Small intestine (tissue), 7 donors: ENCODE results near the gene VWA2. TPM values are rescaled to one million over a fixed set of nuclear protein-coding genes. Genes with fewer than 3 reads are reported as not detected.

ENCODE experiments used
- DNase-seq, 2 donors: peaks; one replicate each; pipeline versions ENCODE4 v3.0.0 to v3.0.0-alpha.2; 2013
- FAIRE-seq: peaks from 2 replicates; lab custom pipeline; 2012; peaks lifted over from hg19 to GRCh38; lab: Jason Lieb, UNC
- H3K27ac ChIP-seq, 3 donors: one replicate each; pipeline ENCODE4 v1.5.1; 2013; ENCODE audit warnings: low read length in 2 of 3, mild to moderate bottlenecking in 2 of 3, control low read depth in 1 of 3, inconsistent platforms in 1 of 3, low read depth in 1 of 3, moderate library complexity in 1 of 3
- H3K27me3 ChIP-seq, 3 donors: one replicate each; pipeline ENCODE4 v1.6.1; 2013; ENCODE audit warnings: low read length in 3 of 3, inconsistent platforms in 1 of 3; ENCODE audit not compliant: control insufficient read depth in 3 of 3, insufficient read depth in 3 of 3
- H3K36me3 ChIP-seq, 3 donors: one replicate each; pipeline ENCODE4 v1.6.1; 2013; ENCODE audit warnings: low read length in 3 of 3, inconsistent platforms in 1 of 3, low read depth in 1 of 3, mild to moderate bottlenecking in 1 of 3, moderate library complexity in 1 of 3; ENCODE audit not compliant: control insufficient read depth in 3 of 3, insufficient read depth in 2 of 3
- H3K4me1 ChIP-seq, 3 donors: one replicate each; pipeline ENCODE4 v1.6.1; 2013; ENCODE audit warnings: low read length in 2 of 3, inconsistent platforms in 1 of 3, low read depth in 1 of 3, mild to moderate bottlenecking in 1 of 3, moderate library complexity in 1 of 3; ENCODE audit not compliant: control insufficient read depth in 3 of 3, insufficient read depth in 2 of 3
- H3K4me3 ChIP-seq, 3 donors: one replicate each; pipeline ENCODE4 v1.5.1; 2013; ENCODE audit warnings: low read length in 3 of 3, control low read depth in 1 of 3, inconsistent platforms in 1 of 3, low read depth in 1 of 3, mild to moderate bottlenecking in 1 of 3, moderate library complexity in 1 of 3
- H3K9me3 ChIP-seq, 2 donors: one replicate each; pipeline ENCODE4 v1.6.1; 2013; ENCODE audit warnings: low read depth in 1 of 2, low read length in 1 of 2; ENCODE audit not compliant: control insufficient read depth in 2 of 2, insufficient read depth in 1 of 2
- WGBS, 3 donors: extraction: QIAGEN DNeasy Blood & Tissue Kit; methylation state at CpG; one replicate each; pipeline ENCODE4 v1.1.7; 2013; 5-methylcytosine and 5-hydroxymethylcytosine counted together
- polyA plus RNA-seq, 4 donors: library from polyadenylated mRNA; stranded (reverse) in 3 of 4; unstranded in 1 of 4; fragments of 200-250 nt in 3 of 4; fragments of 120-200 nt in 1 of 4; gene quantifications; one replicate each; pipeline versions ENCODE4 v1.2.1 to v1.2.3, GENCODE V29; 2013
- donor health status: healthy with polysubstance abuse.
- donor health status: control.
- donor health status: control.
- donor health status: Bipolar disorder and iron deficiency.
- donor health status: healthy.

The VWA2 gene
- polyA plus RNA-seq, 4 donors: 3.0 to 13.8 TPM; not detected in 2

GRCh38 chr10:114305521-114305925 lies 66.5 kb downstream of the VWA2 start:
- Histone ChIP-seq H3K4me1 (peaks cover 0 to 8% (median 0%) of the 10 kb centered on the region in 3 donors), H3K27me3 (peaks cover 0 to 5% (median 0%) of the 10 kb centered on the region in 3 donors), H3K4me3 (no peak overlapping the region), H3K27ac (no peak overlapping the region), H3K36me3 (peaks cover 0 to 13% (median 0%) of the 10 kb centered on the region in 3 donors), H3K9me3 (no peaks in the 10 kb centered on the region)
- FAIRE-seq (no peak), DNase-seq (no peak)
- WGBS, 3 donors: 94 to 95% (median 95%) methylated on average over 17 to 18 of the region's 18 CpGs

GRCh38 chr10:114306116-114306973 lies 67.3 kb downstream of the VWA2 start:
- 86 to 90% (median 90%) methylated on average over 13 to 18 of the region's 19 CpGs for WGBS, 3 donors
- Histone ChIP-seq H3K4me1 (peaks cover 0 to 8% (median 0%) of the 10 kb centered on the region in 3 donors), H3K27me3 (peaks cover 0 to 5% (median 0%) of the 10 kb centered on the region in 3 donors), H3K36me3 (peaks cover 0 to 5% (median 0%) of the 10 kb centered on the region in 3 donors), H3K27ac (no peak overlapping the region), H3K4me3 (no peak overlapping the region), H3K9me3 (no peaks in the 10 kb centered on the region)
- FAIRE-seq (no peak), DNase-seq (no peak)

DNA sequence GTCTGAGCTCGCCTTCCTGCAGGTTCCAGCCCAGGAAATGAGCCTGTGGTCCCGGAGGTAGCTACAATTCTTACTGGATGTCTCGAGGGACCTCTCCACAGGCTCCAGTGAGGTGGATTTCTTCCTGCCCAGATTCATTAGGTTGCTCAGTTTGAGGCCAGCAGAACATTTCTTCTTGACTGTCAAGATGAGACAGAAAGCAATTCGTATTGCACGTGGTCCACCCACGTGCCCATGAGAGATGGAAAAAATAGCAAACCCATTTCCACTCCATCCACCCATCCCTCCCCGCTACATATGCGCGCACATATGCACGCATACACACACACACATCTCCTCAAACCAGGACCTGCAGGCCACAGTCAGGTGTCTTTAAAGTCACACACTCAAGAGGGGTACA lies 68.7 kb downstream of the VWA2 start:
- WGBS, 3 donors: 76 to 86% (median 80%) methylated on average over 10 of the region's 10 CpGs
- Histone ChIP-seq H3K36me3 (peaks cover 0 to 2% (median 0%) of the 10 kb centered on the region in 3 donors), H3K4me1 (peaks cover 0 to 8% (median 0%) of the 10 kb centered on the region in 3 donors), H3K4me3 (no peak overlapping the region), H3K9me3 (no peaks in the 10 kb centered on the region), H3K27me3 (peaks cover 0 to 5% (median 0%) of the 10 kb centered on the region in 3 donors), H3K27ac (no peak overlapping the region)
- no peak for DNase-seq
- FAIRE-seq: no peak

GRCh38 chr10:114308531-114309363 lies 69.7 kb downstream of the VWA2 start:
- no peak for FAIRE-seq

DNA sequence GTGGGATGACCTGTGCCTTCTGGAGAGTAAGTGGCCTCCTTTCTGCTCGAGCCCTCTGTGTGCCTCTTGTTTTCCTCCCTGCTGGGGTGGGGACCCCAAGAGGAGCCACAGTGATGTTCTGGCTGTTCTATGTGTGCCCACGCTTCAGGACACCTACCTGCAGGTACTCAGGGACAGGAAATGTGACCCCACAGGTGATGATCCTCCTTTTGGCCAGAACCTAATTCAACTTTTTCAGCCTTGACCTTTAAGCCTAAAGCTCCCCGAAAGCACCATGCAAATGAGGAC lies 70.3 kb downstream of the VWA2 start:
- no peak overlapping the region for H3K4me3 ChIP-seq
- no peak for FAIRE-seq
- H3K27ac ChIP-seq: no peak overlapping the region
- peaks cover 0 to 5% (median 0%) of the 10 kb centered on the region in 3 donors for H3K27me3 ChIP-seq
- DNase-seq: no peak
- no peaks in the 10 kb centered on the region for H3K9me3 ChIP-seq
- H3K36me3 ChIP-seq: peaks cover 0 to 5% (median 2%) of the 10 kb centered on the region in 3 donors
- H3K4me1 ChIP-seq: peaks cover 0 to 5% (median 0%) of the 10 kb centered on the region in 3 donors
- WGBS, 3 donors: 61 to 74% (median 70%) methylated on average over 3 of the region's 3 CpGs

More at GRCh38 chr10:114308531-114309363, 69.7 kb downstream of the VWA2 start:
- no peak for DNase-seq
- Histone ChIP-seq H3K27ac (no peak overlapping the region), H3K4me3 (no peak overlapping the region), H3K36me3 (peaks cover 0 to 5% (median 2%) of the 10 kb centered on the region in 3 donors), H3K27me3 (peaks cover 0 to 5% (median 0%) of the 10 kb centered on the region in 3 donors), H3K9me3 (no peaks in the 10 kb centered on the region), H3K4me1 (peaks cover 0 to 8% (median 0%) of the 10 kb centered on the region in 3 donors)
- WGBS, 3 donors: 69 to 76% (median 71%) methylated on average over 9 of the region's 9 CpGs

GRCh38 chr10:114310346-114310745 lies 71.3 kb downstream of the VWA2 start:
- no peak overlapping the region for H3K4me3 ChIP-seq

GRCh38 chr10:114311023-114311422 lies 72.0 kb downstream of the VWA2 start:
- 77 to 90% (median 84%) methylated on average over 6 of the region's 6 CpGs for WGBS, 3 donors
- Histone ChIP-seq H3K9me3 (no peaks in the 10 kb centered on the region), H3K36me3 (peaks cover 0 to 5% (median 2%) of the 10 kb centered on the region in 3 donors), H3K4me3 (no peak overlapping the region), H3K4me1 (no peaks in the 10 kb centered on the region), H3K27me3 (peaks cover 0 to 5% (median 0%) of the 10 kb centered on the region in 3 donors), H3K27ac (no peak overlapping the region)
- FAIRE-seq: no peak
- no peak for DNase-seq

More at GRCh38 chr10:114310346-114310745, 71.3 kb downstream of the VWA2 start:
- Histone ChIP-seq H3K36me3 (peaks cover 0 to 5% (median 2%) of the 10 kb centered on the region in 3 donors), H3K27me3 (peaks cover 0 to 5% (median 0%) of the 10 kb centered on the region in 3 donors), H3K4me1 (no peaks in the 10 kb centered on the region), H3K27ac (no peak overlapping the region), H3K9me3 (no peaks in the 10 kb centered on the region)
- 82 to 88% (median 85%) methylated on average over 10 of the region's 10 CpGs for WGBS, 3 donors
- FAIRE-seq: no peak
- DNase-seq: no peak
